C4-2B (cell line): ENCODE results near the gene TRIP4.

Experiments used
- ZFX ChIP-seq: fragments of 450-650 bp; IDR thresholded peaks from 2 replicates; pipeline ENCODE4 v1.6.1; 2017
- TF ChIP-seq, protein P1 (sequence below): fragments of 450-650 bp; conservative IDR thresholded peaks from 2 replicates; pipeline ENCODE4 v1.5.1; 2017; ENCODE audit warnings: mild to moderate bottlenecking

DNA sequence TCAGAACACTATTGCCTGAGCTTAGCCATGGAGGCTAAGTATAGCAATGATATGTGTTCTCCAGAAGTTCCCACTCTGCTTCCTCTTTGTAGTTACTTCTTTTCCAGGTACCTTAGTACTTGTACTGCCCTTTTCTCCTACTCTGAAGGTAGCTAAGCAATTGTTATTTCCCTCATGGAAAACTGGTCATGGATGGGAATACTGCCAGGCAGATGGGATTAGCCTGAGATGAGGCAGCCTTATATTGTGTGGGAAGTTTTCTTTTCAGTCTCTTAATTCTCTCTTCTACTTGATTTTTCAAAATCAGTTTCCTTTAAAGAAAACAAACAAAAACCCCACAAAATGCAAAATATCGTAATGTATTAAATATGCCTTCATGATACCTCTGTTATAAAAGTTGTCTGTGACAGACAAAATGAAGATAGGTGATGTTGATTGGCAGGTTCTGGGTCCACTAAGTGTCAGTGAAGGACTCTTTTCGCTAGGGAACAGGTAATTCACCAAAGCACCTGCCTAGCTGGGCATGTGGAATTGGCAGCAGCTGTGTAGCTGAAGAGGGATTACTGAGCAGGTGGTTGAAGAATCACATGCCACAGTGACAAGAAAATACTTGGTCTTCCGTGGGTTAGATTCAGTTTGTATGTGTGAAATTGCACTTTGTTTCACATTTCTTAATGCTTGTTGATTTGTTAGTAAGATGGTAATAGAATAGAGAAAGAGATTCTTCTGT, 76.8 kb downstream of the TRIP4 start:
- TF ChIP-seq, protein P1, sequence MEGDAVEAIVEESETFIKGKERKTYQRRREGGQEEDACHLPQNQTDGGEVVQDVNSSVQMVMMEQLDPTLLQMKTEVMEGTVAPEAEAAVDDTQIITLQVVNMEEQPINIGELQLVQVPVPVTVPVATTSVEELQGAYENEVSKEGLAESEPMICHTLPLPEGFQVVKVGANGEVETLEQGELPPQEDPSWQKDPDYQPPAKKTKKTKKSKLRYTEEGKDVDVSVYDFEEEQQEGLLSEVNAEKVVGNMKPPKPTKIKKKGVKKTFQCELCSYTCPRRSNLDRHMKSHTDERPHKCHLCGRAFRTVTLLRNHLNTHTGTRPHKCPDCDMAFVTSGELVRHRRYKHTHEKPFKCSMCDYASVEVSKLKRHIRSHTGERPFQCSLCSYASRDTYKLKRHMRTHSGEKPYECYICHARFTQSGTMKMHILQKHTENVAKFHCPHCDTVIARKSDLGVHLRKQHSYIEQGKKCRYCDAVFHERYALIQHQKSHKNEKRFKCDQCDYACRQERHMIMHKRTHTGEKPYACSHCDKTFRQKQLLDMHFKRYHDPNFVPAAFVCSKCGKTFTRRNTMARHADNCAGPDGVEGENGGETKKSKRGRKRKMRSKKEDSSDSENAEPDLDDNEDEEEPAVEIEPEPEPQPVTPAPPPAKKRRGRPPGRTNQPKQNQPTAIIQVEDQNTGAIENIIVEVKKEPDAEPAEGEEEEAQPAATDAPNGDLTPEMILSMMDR = no peak
- TF ChIP-seq ZFX = no peak
